ENCODE measurements around the gene ANKRD35.
"Not testable (repeated sequence)": the region's sequence is repeated elsewhere in the genome, so short reads cannot be mapped to it uniquely, and the experiment has no call there.

ANKRD35 gene

DNA sequence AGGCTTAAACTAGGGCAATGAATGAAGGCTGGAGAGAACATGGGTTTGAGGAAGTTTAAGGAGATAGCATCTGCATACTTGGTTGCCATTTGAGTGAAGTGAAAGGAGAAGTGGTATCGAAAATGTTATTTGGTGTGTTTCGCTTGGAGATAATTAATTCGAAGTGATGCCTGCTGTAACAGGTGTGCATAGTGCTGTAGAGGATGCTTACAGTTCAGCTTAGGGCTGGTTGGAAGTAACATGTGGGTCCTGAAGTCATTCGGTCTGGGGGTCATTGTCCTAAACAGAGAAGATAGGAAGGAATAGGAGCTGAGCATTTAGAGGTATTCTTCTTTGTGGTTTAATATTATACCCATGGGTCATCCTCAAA is 40.5 kb downstream of the ANKRD35 start:
- peak overlapping the region; percentile 84 for H3K27ac ChIP-seq (ENCODE audit: low read depth, low read length)

DNA sequence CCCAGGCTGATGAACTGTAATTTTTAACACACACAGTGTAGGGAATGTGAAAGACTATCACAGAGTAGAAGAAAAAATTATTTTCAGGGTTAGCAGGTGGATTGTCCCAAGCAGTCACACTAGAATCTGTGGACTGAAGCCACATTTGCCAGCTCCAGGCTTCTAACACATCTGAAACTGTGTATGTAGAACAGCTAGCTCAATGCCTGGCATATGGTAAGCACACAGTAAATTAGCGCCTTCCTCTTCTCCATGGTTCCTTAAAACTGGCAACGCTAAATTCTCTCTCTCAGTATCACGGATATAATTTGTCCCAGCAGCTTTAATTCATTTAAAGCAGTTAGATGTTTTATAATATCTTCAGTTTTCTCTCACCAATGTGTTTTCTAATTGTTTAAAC is 42.6 kb downstream of the ANKRD35 start:
- H3K79me2 ChIP-seq (ENCODE audit: control insufficient read depth, low read length): no peaks in the 10 kb centered on the region
- H3K27ac ChIP-seq (ENCODE audit: low read depth, low read length): no peak overlapping the region
- H3K9me2 ChIP-seq (replicated peaks; ENCODE audit: control insufficient read depth, low read length): no peaks in the 10 kb centered on the region
- H4K20me1 ChIP-seq (ENCODE audit: control insufficient read depth, insufficient read depth, low read depth, low read length): no peaks in the 10 kb centered on the region
- no peaks in the 10 kb centered on the region for H3K27me3 ChIP-seq (ENCODE audit: control insufficient read depth, low read length)
- H3K9me3 ChIP-seq (ENCODE audit: control insufficient read depth, insufficient read depth, low read length): no peaks in the 10 kb centered on the region
- no peak overlapping the region for H3K4me2 ChIP-seq (ENCODE audit: low read length)
- peaks cover 35% of the 10 kb centered on the region for H3F3A ChIP-seq (ENCODE audit: control insufficient read depth, insufficient read depth)
- peaks cover 30% of the 10 kb centered on the region for H3K4me1 ChIP-seq (ENCODE audit: control insufficient read depth, low read length)
- peaks cover 62% of the 10 kb centered on the region for H3K36me3 ChIP-seq (ENCODE audit: control insufficient read depth, low read length)
- TF ChIP-seq EZH2phosphoT487 (IDR thresholded peaks at IDR 0.05; ENCODE audit: borderline replicate concordance, low read length) (no peak), CTCF (IDR thresholded peaks at IDR 0.05; ENCODE audit: low read depth, low read length, poor library complexity, severe bottlenecking) (no peak)
- H3K4me3 ChIP-seq (ENCODE audit: low read length): no peak overlapping the region

More for the DNA sequence above, 40.5 kb downstream of the ANKRD35 start:
- no peaks in the 10 kb centered on the region for H3K79me2 ChIP-seq (ENCODE audit: control insufficient read depth, low read length)
- peak overlapping the region; percentile 90 for H3K4me3 ChIP-seq (ENCODE audit: low read length)
- peaks cover 50% of the 10 kb centered on the region for H3K36me3 ChIP-seq (ENCODE audit: control insufficient read depth, low read length)
- H3K4me1 ChIP-seq (ENCODE audit: control insufficient read depth, low read length): peaks cover 30% of the 10 kb centered on the region
- TF ChIP-seq EZH2phosphoT487 (IDR thresholded peaks at IDR 0.05; ENCODE audit: borderline replicate concordance, low read length): no peak
- TF ChIP-seq CTCF (IDR thresholded peaks at IDR 0.05; ENCODE audit: low read depth, low read length, poor library complexity, severe bottlenecking): no peak
- no peaks in the 10 kb centered on the region for H3K9me2 ChIP-seq (replicated peaks; ENCODE audit: control insufficient read depth, low read length)
- no peaks in the 10 kb centered on the region for H3K27me3 ChIP-seq (ENCODE audit: control insufficient read depth, low read length)
- H4K20me1 ChIP-seq (ENCODE audit: control insufficient read depth, insufficient read depth, low read depth, low read length): no peaks in the 10 kb centered on the region
- H3F3A ChIP-seq (ENCODE audit: control insufficient read depth, insufficient read depth): peaks cover 35% of the 10 kb centered on the region
- H3K9me3 ChIP-seq (ENCODE audit: control insufficient read depth, insufficient read depth, low read length): no peaks in the 10 kb centered on the region
- H3K4me2 ChIP-seq (ENCODE audit: low read length): peak overlapping the region; percentile 100

GRCh38 chr1:145837656-145838055 is 48.0 kb downstream of the ANKRD35 start:
- TF ChIP-seq EZH2phosphoT487 (IDR thresholded peaks at IDR 0.05; ENCODE audit: borderline replicate concordance, low read length) (no peak), CTCF (IDR thresholded peaks at IDR 0.05; ENCODE audit: low read depth, low read length, poor library complexity, severe bottlenecking) (no peak)
- Histone ChIP-seq H3K4me2 (ENCODE audit: low read length) (no peak overlapping the region), H3F3A (ENCODE audit: control insufficient read depth, insufficient read depth) (peaks cover 11% of the 10 kb centered on the region), H3K9me3 (ENCODE audit: control insufficient read depth, insufficient read depth, low read length) (no peaks in the 10 kb centered on the region), H3K27me3 (ENCODE audit: control insufficient read depth, low read length) (no peaks in the 10 kb centered on the region), H3K36me3 (ENCODE audit: control insufficient read depth, low read length) (peaks cover 93% of the 10 kb centered on the region), H4K20me1 (ENCODE audit: control insufficient read depth, insufficient read depth, low read depth, low read length) (no peaks in the 10 kb centered on the region), H3K9me2 (replicated peaks; ENCODE audit: control insufficient read depth, low read length) (no peaks in the 10 kb centered on the region), H3K79me2 (ENCODE audit: control insufficient read depth, low read length) (no peaks in the 10 kb centered on the region), H3K27ac (ENCODE audit: low read depth, low read length) (no peak overlapping the region), H3K4me1 (ENCODE audit: control insufficient read depth, low read length) (no peaks in the 10 kb centered on the region), H3K4me3 (ENCODE audit: low read length) (no peak overlapping the region)

DNA sequence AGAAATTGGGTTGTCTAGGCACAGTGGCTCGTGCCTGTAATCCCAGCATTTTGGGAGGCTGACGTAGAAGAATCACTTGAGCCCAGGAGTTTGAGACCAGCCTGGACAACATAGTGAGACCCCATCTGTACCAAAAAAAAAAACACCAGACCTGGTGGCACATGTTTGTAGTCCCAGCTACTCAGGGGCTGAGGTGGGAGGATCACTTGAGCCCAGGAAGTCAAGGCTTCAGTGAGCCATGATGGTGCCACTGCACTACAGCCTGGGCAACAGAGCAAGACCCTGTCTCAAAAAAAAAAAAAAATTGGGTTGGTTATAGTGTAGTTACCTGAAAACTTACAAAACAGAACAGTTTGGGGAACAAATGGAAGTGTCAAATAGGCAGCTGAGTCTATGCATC is 54.9 kb downstream of the ANKRD35 start:
- Histone ChIP-seq H3K36me3 (ENCODE audit: control insufficient read depth, low read length) (peaks cover 92% of the 10 kb centered on the region), H3K4me1 (ENCODE audit: control insufficient read depth, low read length) (peaks cover 22% of the 10 kb centered on the region), H3K79me2 (ENCODE audit: control insufficient read depth, low read length) (peaks cover 13% of the 10 kb centered on the region)
- H4K20me1 ChIP-seq (ENCODE audit: control insufficient read depth, insufficient read depth, low read depth, low read length); H3K4me3 ChIP-seq (ENCODE audit: low read length); H3K9me3 ChIP-seq (ENCODE audit: control insufficient read depth, insufficient read depth, low read length); H3K27ac ChIP-seq (ENCODE audit: low read depth, low read length); H3F3A ChIP-seq (ENCODE audit: control insufficient read depth, insufficient read depth); H3K9me2 ChIP-seq (replicated peaks; ENCODE audit: control insufficient read depth, low read length); H3K27me3 ChIP-seq (ENCODE audit: control insufficient read depth, low read length); H3K4me2 ChIP-seq (ENCODE audit: low read length): not testable (repeated sequence)
